Measurements from ENCODE around the gene ABCB9. TPM values are rescaled to one million over a fixed set of nuclear protein-coding genes. Genes with fewer than 3 reads are reported as not detected.

The ABCB9 gene
- polyA plus RNA-seq, 3 donors = 1.5 to 3.3 (median 1.8) TPM

GRCh38 chr12:122996621-122997342 is 30.5 kb upstream of the ABCB9 start:
- WGBS, 3 donors = 91 to 92% (median 91%) methylated on average over 16 of the region's 16 CpGs
- H3K27ac ChIP-seq (ENCODE audit: low read depth, low read length) = no peak overlapping the region

- no peak overlapping the region for H3K27ac ChIP-seq (ENCODE audit: low read depth, low read length)
- 90 to 97% (median 92%) methylated on average over 7 of the region's 7 CpGs for WGBS, 3 donors
Observed at GRCh38 chr12:122996188-122996601, 29.9 kb upstream of the ABCB9 start.

GRCh38 chr12:122995503-122996187 is 29.4 kb upstream of the ABCB9 start:
- whole genome bisulfite sequencing, 3 donors = 60 to 77% (median 68%) methylated on average over 19 to 20 of the region's 20 CpGs
- no peak overlapping the region for H3K27ac ChIP-seq (ENCODE audit: low read depth, low read length)

GRCh38 chr12:122994781-122995502 is 28.7 kb upstream of the ABCB9 start:
- no peak overlapping the region for H3K27ac ChIP-seq (ENCODE audit: low read depth, low read length)
- 80 to 92% (median 85%) methylated on average over 13 of the region's 13 CpGs for WGBS, 3 donors

- 94 to 95% (median 95%) methylated on average over 10 of the region's 10 CpGs for WGBS, 3 donors
- no peak overlapping the region for H3K27ac ChIP-seq (ENCODE audit: low read depth, low read length)
Observed at GRCh38 chr12:122994140-122994675, 27.9 kb upstream of the ABCB9 start.

- 75 to 80% (median 77%) methylated on average over 19 of the region's 19 CpGs for WGBS, 3 donors
- H3K27ac ChIP-seq (ENCODE audit: low read depth, low read length) = no peak overlapping the region
Observed at GRCh38 chr12:122992386-122992785, 26.1 kb upstream of the ABCB9 start.

- WGBS, 3 donors = 86 to 90% (median 87%) methylated on average over 27 of the region's 27 CpGs
- no peak overlapping the region for H3K27ac ChIP-seq (ENCODE audit: low read depth, low read length)
Observed at GRCh38 chr12:122991623-122992275, 25.5 kb upstream of the ABCB9 start.

- WGBS, 3 donors = 89 to 95% (median 93%) methylated on average over 13 of the region's 13 CpGs
- H3K27ac ChIP-seq (ENCODE audit: low read depth, low read length) = no peak overlapping the region
Observed at GRCh38 chr12:122990961-122991622, 24.8 kb upstream of the ABCB9 start.

GRCh38 chr12:122990561-122990960 is 24.3 kb upstream of the ABCB9 start:
- no peak overlapping the region for H3K27ac ChIP-seq (ENCODE audit: low read depth, low read length)
- WGBS, 3 donors = 89 to 95% (median 93%) methylated on average over 13 of the region's 13 CpGs

- WGBS, 3 donors = 88 to 94% (median 92%) methylated on average over 21 to 22 of the region's 22 CpGs
Observed at GRCh38 chr12:122989874-122990419, 23.7 kb upstream of the ABCB9 start.

GRCh38 chr12:122989225-122989839 is 23.1 kb upstream of the ABCB9 start:
- 90 to 94% (median 91%) methylated on average over 9 to 10 of the region's 10 CpGs for WGBS, 3 donors
- H3K27ac ChIP-seq (ENCODE audit: low read depth, low read length) = no peak overlapping the region

More at GRCh38 chr12:122989874-122990419, 23.7 kb upstream of the ABCB9 start:
- no peak overlapping the region for H3K27ac ChIP-seq (ENCODE audit: low read depth, low read length)

- WGBS, 3 donors = 89 to 94% (median 93%) methylated on average over 21 of the region's 21 CpGs
- no peak overlapping the region for H3K27ac ChIP-seq (ENCODE audit: low read depth, low read length)
Observed at GRCh38 chr12:122988612-122989212, 22.4 kb upstream of the ABCB9 start.

- no peak overlapping the region for H3K27ac ChIP-seq (ENCODE audit: low read depth, low read length)
- 91 to 94% (median 92%) methylated on average over 13 of the region's 13 CpGs for WGBS, 3 donors
Observed at GRCh38 chr12:122988036-122988435, 21.8 kb upstream of the ABCB9 start.

GRCh38 chr12:122987086-122987951 is 21.1 kb upstream of the ABCB9 start:
- 91 to 95% (median 94%) methylated on average over 38 to 39 of the region's 39 CpGs for WGBS, 3 donors
- no peak overlapping the region for H3K27ac ChIP-seq (ENCODE audit: low read depth, low read length)

- WGBS, 3 donors = 95 to 97% (median 96%) methylated on average over 40 of the region's 40 CpGs
- no peak overlapping the region for H3K27ac ChIP-seq (ENCODE audit: low read depth, low read length)
Observed at GRCh38 chr12:122986258-122986871, 20.1 kb upstream of the ABCB9 start.

Measured in adipose tissue (tissue), 3 donors.